ENCODE data around the gene TCHP.
A peak's percentile ranks its signal among the peaks of the same experiment; 100 is the strongest.

The TCHP gene

DNA sequence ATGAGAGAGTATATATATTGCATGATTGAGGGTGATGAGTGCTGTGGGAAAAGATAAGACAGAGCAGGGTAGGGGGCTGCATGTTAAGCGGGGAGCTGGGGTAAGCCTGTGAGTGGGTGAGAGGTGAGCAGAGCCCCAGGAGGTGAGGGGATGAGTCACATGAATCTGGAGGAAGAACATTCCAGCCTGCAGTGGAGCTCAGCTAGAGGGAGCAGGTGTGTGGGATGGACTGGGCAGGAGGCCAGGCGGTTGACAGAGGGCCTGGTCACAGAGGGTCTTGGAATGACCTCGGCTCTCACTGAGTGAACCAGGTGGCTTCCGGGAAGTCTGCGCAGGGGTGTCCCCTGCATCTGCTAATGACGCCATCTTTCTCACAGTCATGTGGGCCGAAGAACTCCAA, 51.7 kb downstream of the TCHP start:
- Mint-ChIP-seq H3K27me3 (no peaks in the 10 kb centered on the region), H3K4me1 (peaks cover 19% of the 10 kb centered on the region), H3K4me3 (no peak overlapping the region), H3K36me3 (peaks cover 11% of the 10 kb centered on the region), H3K9me3 (no peaks in the 10 kb centered on the region), H3K27ac (no peak overlapping the region)

DNA sequence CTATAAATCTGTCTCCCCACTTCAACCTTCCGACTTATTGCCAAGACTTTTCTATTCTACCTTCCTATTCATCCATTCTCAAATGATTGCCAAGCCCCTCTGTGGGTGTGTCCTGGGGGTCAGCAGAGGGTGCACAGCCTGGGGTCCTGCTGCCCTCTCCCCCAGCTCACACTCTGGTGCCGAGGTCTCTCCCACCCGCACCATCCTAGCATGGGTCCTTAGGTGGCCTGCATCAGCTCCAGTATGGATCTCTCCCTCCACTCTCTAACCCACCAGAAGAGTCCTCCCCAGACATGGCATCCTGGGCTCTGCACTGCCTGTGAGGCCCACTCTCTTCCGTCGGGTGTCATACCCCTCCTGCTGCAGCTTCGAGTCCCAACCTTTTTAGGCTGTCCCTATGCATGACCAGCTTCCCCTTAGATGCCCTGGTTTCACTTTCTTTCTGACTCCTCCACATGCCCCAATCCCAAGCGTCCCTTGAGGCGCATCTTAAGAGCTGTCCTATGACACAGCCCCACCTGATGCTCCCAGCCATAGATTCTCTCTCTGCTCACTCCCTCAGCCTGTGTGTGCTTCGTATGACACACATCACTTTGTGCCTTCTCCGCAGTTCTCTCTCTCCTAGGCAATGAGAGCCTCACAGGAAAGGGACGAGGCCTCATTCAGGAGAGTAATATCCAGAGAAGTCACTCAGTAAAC, 52.2 kb downstream of the TCHP start:
- Mint-ChIP-seq H3K4me1 (peaks cover 14% of the 10 kb centered on the region), H3K36me3 (peaks cover 10% of the 10 kb centered on the region), H3K9me3 (no peaks in the 10 kb centered on the region), H3K27ac (peak overlapping the region; percentile 80), H3K4me3 (no peak overlapping the region), H3K27me3 (no peaks in the 10 kb centered on the region)

DNA sequence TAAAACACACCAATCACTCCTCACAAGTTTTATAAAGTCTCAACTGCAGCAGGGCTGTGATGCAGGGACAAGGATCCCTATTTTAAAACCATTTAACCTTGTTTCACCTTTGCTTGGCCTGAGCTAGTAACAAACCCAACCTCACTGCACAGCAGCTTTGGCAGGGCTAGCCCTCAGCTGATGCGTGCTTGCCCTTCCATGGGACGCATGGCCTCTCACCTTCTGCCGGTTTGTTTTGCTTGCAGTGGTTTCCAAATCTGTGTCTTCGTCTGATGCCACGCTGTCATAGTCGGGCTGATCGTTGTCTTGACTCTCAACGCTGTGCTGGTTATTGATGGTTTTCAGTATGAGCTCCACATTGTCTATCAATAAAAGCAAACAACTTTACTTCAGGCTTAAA, 52.8 kb downstream of the TCHP start:
- H3K9me3 Mint-ChIP-seq, result no peaks in the 10 kb centered on the region
- H3K4me1 Mint-ChIP-seq, result peaks cover 8% of the 10 kb centered on the region
- H3K27me3 Mint-ChIP-seq, result no peaks in the 10 kb centered on the region
- peak overlapping the region; percentile 3 for H3K27ac Mint-ChIP-seq
- peaks cover 10% of the 10 kb centered on the region for H3K36me3 Mint-ChIP-seq
- no peak overlapping the region for H3K4me3 Mint-ChIP-seq

DNA sequence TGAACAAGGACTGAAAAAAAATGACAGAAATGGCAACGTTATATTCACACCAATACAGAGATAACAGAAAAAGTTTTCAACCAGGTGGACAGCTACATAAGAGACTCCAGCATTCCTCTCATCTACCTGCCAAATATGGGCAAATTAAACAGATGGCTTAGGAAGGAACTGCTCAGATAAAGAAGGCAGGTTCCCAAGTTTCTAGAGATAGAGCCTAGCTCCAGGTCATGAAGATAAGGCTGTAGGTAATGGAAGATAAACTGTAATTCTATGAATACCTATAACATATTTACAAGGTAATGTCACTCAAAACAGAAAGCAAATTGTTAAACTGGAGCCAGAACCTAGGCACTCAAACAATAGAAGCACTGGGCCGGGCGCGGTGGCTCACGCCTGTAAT, 53.6 kb downstream of the TCHP start:
- H3K9me3 Mint-ChIP-seq, result no peaks in the 10 kb centered on the region
- H3K4me3 Mint-ChIP-seq, result no peak overlapping the region
- H3K27me3 Mint-ChIP-seq, result no peaks in the 10 kb centered on the region
- peak overlapping the region; percentile 46 for H3K27ac Mint-ChIP-seq
- H3K36me3 Mint-ChIP-seq, result peaks cover 7% of the 10 kb centered on the region
- H3K4me1 Mint-ChIP-seq, result peaks cover under 1% of the 10 kb centered on the region

DNA sequence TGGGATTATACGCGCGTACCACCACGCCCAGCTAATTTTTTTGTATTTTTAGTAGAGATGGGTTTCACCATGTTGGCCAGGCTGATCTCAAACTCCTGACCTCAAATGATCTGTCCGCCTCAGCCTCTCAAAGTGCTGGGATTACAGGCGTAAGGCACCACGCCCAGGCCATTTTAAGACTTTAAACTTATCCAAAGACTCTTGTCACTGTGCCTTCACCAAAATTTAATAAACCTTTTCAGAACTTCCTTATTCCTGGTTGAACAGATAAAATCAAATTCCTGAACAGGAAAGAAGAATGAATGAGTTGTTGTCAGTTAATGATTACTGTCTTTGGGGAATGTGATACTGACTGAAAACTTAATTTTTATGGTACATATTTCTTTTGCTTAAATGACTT, 58.3 kb downstream of the TCHP start:
- Mint-ChIP-seq H3K4me1 (peaks cover 3% of the 10 kb centered on the region), H3K27ac (peak overlapping the region; percentile 30), H3K27me3 (no peaks in the 10 kb centered on the region), H3K36me3 (peaks cover 6% of the 10 kb centered on the region), H3K4me3 (no peak overlapping the region), H3K9me3 (no peaks in the 10 kb centered on the region)

DNA sequence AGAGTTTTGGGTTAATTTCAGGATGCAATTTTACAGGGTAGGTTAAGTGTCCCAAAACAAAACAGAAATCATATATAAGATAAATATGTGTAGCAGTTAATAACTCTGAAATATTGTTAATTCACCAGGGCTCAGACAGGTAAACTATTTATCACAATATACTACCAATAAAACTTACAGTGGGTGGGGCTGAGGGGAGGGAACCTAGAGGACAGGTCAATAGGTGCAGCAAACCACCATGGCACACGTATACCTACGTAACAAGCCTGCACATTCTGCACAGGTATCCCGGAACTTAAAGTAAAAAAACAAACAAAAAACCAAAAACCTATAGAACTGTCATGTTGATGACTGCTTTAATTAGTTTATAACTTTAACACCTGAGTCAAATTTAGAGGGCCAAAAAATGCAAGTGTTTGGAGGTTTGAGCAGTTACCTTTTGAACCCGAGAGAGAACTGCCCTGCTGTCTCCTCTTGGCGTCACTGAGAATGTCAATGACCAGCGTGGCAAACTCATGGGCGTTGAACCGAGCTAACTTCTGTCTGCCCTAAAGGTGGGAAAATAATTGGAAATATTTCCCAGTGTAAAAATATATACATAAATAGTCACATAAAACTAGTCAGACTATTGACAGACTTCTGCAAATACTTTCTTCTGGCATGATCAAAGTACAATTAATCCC, 59.5 kb downstream of the TCHP start:
- Mint-ChIP-seq H3K27ac (no peak overlapping the region), H3K9me3 (no peaks in the 10 kb centered on the region), H3K4me3 (no peak overlapping the region)

DNA sequence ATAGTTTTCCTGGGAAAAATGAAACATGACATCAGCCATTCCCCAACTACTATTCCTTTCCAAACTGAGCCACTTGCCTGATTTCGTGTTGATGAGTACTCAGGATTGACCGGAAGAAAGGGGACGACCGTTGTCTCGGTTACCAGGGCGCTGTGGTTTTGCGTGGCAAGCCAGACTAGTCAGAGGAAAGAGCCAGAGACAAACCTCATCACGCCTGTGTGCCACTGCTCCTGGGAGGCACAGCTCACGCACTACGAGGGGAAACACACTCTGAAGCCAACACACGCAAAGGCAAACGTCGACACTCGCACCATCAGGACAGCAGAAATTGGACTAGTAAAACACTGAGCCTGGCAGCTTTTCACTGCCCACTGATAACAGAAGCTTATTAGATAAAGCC, 61.1 kb downstream of the TCHP start:
- no peak overlapping the region for H3K4me3 Mint-ChIP-seq
- H3K4me1 Mint-ChIP-seq, result peaks cover 9% of the 10 kb centered on the region
- no peaks in the 10 kb centered on the region for H3K9me3 Mint-ChIP-seq
- H3K36me3 Mint-ChIP-seq, result peaks cover 7% of the 10 kb centered on the region
- H3K27ac Mint-ChIP-seq, result peak overlapping the region; percentile 2
- no peaks in the 10 kb centered on the region for H3K27me3 Mint-ChIP-seq

More for the DNA sequence above, 59.5 kb downstream of the TCHP start:
- no peaks in the 10 kb centered on the region for H3K27me3 Mint-ChIP-seq
- peaks cover 6% of the 10 kb centered on the region for H3K4me1 Mint-ChIP-seq
- H3K36me3 Mint-ChIP-seq, result peaks cover 7% of the 10 kb centered on the region

DNA sequence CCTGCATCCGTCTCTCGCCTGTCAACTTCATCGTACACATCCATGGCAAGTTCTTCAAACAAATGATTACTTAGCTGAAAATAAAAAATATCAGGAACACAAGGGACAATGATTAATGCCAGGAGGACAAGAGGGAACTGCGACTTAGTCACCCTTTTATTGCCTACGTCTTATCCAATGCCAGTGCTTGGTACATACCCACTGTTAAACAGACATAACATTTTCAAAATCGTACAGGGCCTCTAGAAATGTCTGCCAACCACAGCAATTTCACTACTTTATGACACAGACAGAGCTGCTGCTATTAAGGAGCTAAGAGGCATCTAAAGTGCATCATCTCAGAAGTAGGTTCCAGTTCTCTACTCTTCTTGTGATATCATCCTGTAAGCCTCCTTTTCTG, 61.5 kb downstream of the TCHP start:
- H3K36me3 Mint-ChIP-seq, result peaks cover 7% of the 10 kb centered on the region
- no peaks in the 10 kb centered on the region for H3K27me3 Mint-ChIP-seq
- H3K9me3 Mint-ChIP-seq, result no peaks in the 10 kb centered on the region
- no peak overlapping the region for H3K4me3 Mint-ChIP-seq
- H3K27ac Mint-ChIP-seq, result peak overlapping the region; percentile 2
- peaks cover 9% of the 10 kb centered on the region for H3K4me1 Mint-ChIP-seq

DNA sequence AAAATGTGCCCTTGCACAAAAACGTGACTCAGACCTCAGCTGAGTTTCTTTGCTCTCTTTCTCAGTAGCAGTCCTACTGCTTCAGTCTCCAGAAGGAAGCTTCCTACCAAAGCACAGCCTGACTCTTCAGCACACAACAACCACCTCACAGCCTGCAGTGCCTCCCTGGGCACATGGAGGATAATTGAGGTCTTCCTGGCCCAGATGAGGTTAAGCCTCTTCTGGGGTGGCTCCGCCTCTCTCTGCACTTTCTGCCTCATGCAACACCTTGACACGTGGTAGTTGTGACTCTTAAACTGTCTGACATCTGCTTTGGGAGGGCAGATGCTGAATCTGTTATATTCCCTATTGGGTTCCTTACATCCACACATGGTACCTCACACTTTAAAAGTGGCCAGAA, 62.3 kb downstream of the TCHP start:
- peaks cover 10% of the 10 kb centered on the region for H3K4me1 Mint-ChIP-seq
- no peak overlapping the region for H3K4me3 Mint-ChIP-seq
- no peaks in the 10 kb centered on the region for H3K27me3 Mint-ChIP-seq
- no peaks in the 10 kb centered on the region for H3K9me3 Mint-ChIP-seq
- H3K36me3 Mint-ChIP-seq, result peaks cover 7% of the 10 kb centered on the region
- H3K27ac Mint-ChIP-seq, result no peak overlapping the region

DNA sequence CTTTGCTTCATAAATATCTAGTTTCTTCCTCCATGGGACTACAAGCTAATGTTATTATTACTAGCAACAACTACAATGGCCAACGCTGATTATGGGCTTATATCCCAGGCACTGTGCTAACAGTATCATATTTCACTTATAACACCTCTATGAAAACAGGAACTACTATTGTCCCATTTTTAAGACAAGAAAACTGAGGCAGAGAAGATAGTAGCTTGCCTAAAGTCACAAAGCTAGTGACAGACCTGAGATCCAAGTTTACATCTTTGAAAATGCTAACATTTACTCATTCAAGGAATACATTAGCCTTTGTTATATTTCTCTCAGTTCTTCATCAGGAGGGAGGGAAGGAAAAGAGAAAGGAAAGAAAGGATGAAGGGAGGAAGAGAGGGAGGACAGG, 63.3 kb downstream of the TCHP start:
- Mint-ChIP-seq H3K27me3 (no peaks in the 10 kb centered on the region), H3K9me3 (no peaks in the 10 kb centered on the region), H3K36me3 (peaks cover 7% of the 10 kb centered on the region), H3K27ac (no peak overlapping the region), H3K4me1 (peaks cover 18% of the 10 kb centered on the region), H3K4me3 (no peak overlapping the region)

DNA sequence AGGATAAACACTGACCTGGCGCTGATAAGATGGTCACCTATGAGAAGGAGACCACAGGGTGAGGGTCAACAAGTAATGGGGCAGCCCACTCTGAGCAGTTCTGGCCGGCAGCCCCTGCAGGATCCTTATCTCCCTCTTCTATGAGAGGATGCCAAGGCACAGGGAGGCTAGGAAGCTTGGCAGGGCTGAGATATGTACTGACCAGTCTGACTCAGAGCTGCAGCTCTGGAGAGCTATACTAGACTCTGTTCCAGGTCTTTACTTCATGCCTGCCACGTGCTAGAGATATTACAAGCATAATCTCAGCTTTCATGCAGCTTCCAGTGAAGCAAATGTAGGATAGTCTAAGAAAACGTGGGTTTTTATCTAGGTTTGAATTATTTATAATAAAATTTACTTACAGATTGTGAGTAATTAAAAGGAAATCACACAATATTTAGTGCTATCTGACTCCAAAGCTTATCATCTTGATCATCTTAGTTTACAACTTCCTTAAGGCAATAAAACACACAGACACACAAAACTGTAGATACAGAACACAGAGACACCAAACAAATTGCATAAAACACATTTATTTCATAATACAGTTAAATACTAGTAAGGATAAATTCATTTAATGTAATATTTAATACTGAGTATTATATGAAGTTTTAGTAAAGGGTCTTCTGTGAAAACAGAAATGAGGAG, 63.8 kb downstream of the TCHP start:
- no peaks in the 10 kb centered on the region for H3K27me3 Mint-ChIP-seq
- peaks cover 4% of the 10 kb centered on the region for H3K36me3 Mint-ChIP-seq
- peak overlapping the region; percentile 93 for H3K27ac Mint-ChIP-seq
- no peak overlapping the region for H3K4me3 Mint-ChIP-seq
- no peaks in the 10 kb centered on the region for H3K9me3 Mint-ChIP-seq
- H3K4me1 Mint-ChIP-seq, result peaks cover 18% of the 10 kb centered on the region

DNA sequence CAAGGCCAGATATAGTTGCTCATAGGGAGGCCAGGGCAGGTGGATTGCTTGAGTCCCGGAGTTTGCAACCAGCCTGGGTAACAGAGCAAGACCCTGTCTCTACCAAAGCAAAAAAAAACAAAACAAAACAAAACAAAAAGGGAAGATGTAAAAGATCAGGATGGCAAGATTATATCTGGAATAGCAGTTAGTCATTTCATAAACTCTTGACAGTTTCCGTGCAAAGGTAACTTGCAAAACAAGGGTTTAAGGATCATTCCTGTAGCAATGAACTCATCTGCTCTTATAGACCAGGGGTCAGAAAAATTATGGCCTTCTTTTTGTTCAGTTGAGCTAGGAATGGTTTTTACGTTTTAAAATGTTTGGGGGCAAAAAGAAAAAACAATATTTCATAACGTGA, 66.5 kb downstream of the TCHP start:
- Mint-ChIP-seq H3K4me1 (peaks cover 22% of the 10 kb centered on the region), H3K4me3 (no peak overlapping the region), H3K27ac (no peak overlapping the region), H3K9me3 (no peaks in the 10 kb centered on the region), H3K36me3 (peaks cover 7% of the 10 kb centered on the region), H3K27me3 (no peaks in the 10 kb centered on the region)

DNA sequence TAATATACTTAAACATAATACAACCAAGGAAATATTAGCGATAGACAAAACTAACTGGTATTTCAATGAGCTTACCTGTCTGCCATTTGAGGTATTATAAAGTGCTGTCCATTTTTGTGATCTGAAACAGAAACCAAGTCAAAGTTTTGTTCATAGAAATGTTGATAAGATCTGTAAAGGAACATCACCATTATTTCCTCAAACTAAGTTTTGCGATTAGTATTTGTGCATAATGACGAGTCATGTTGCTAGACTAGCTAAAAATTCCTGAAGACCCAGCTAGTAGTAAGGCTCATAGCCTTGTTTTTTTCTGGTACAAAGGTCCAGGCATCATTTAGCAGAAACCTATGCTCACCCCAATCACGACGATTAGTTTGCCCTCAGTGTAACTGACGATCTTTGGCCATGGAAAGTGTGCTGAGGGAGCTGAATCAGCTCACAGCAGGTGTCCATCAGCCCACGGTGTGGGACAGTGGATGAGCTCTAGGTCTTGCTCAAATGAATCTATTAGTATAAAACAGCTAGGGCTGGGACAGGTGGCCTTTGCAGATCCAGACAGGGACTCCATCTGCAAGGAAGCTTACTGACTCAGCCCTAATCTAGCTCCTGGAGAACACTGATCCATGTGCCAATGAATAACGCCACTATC, 67.4 kb downstream of the TCHP start:
- peaks cover 10% of the 10 kb centered on the region for H3K36me3 Mint-ChIP-seq
- no peaks in the 10 kb centered on the region for H3K27me3 Mint-ChIP-seq
- H3K9me3 Mint-ChIP-seq, result no peaks in the 10 kb centered on the region
- H3K4me3 Mint-ChIP-seq, result no peak overlapping the region
- H3K4me1 Mint-ChIP-seq, result peaks cover 22% of the 10 kb centered on the region
- H3K27ac Mint-ChIP-seq, result no peak overlapping the region

Measured in activated naive CD4-positive, alpha-beta T cell treated with anti-CD3 and anti-CD28 coated beads, Interleukin-2, amount 50 U/mL, for 24 hours (primary cell).